IMR-90 (cell line): ENCODE results near the gene ATP8B4. TPM values are rescaled to one million over a fixed set of nuclear protein-coding genes. Genes with fewer than 3 reads are reported as not detected.
A peak's percentile ranks its signal among the peaks of the same experiment; 100 is the strongest.

Source experiments
- ATAC-seq: fragments of 200-7000 bp; cut with Tn5 transposase; 2 replicates; pipeline ENCODE4 v1.9.1; 2020; ENCODE audit warnings: low read depth, mild to moderate bottlenecking, moderate library complexity
- BruUV-seq: library from RNA; stranded (reverse); fragments of 400-500 nt; replicated peaks from 2 replicates; lab custom pipeline; 2021; lab: Mats Ljungman, UMichigan
- CTCF ChIA-PET: fragments of 300-600 bp; formaldehyde crosslinking; extraction: SDS; loops from one replicate; lab custom pipeline; 2021; ENCODE audit warnings: antibody characterized with exemption; lab: Yijun Ruan, JAX
- POLR2A ChIA-PET: fragments of 300-600 bp; sonication (Branson Sonifier 250); formaldehyde crosslinking; loops from one replicate; lab custom pipeline; 2022; ENCODE audit warnings: antibody characterized with exemption; ENCODE audit not compliant: unreplicated experiment; lab: Charles Lee
- DNase-seq: peaks from one replicate; pipeline ENCODE4 v3.0.0; 2013
- H2AFZ ChIP-seq: replicated peaks from 2 replicates; pipeline ENCODE3; 2013; ENCODE audit warnings: low read length, mild to moderate bottlenecking; ENCODE audit not compliant: poor library complexity
- H2AK5ac ChIP-seq: 2 replicates; pipeline ENCODE4 v1.6.1; 2013; ENCODE audit warnings: low read depth, low read length, inconsistent platforms
- H2AK9ac ChIP-seq: replicated peaks from 2 replicates; pipeline ENCODE3; 2013; ENCODE audit warnings: mild to moderate bottlenecking, low read depth, low read length, moderate library complexity; ENCODE audit not compliant: poor library complexity
- H2BK120ac ChIP-seq: 2 replicates; pipeline ENCODE4 v1.6.1; 2013; ENCODE audit warnings: low read depth, low read length, inconsistent platforms
- H2BK15ac ChIP-seq: 3 replicates; pipeline ENCODE4 v1.6.1; 2013; ENCODE audit warnings: low read depth, low read length, inconsistent platforms
- H2BK20ac ChIP-seq: 2 replicates; pipeline ENCODE4 v1.6.1; 2013; ENCODE audit warnings: low read depth, mild to moderate bottlenecking, inconsistent platforms, low read length, moderate library complexity
- H2BK5ac ChIP-seq: 2 replicates; pipeline ENCODE4 v1.6.1; 2013; ENCODE audit warnings: mild to moderate bottlenecking, low read depth, low read length, inconsistent platforms; ENCODE audit not compliant: poor library complexity, severe bottlenecking
- H3K14ac ChIP-seq: replicated peaks from 2 replicates; pipeline ENCODE4 v1.6.1; 2013; ENCODE audit warnings: low read depth, low read length, inconsistent platforms
- H3K18ac ChIP-seq: 2 replicates; pipeline ENCODE4 v1.6.1; 2013; ENCODE audit warnings: low read depth, low read length, control low read depth
- H3K23ac ChIP-seq: 2 replicates; pipeline ENCODE4 v1.6.1; 2013; ENCODE audit warnings: low read depth, low read length, inconsistent platforms
- H3K27ac ChIP-seq: 2 replicates; pipeline ENCODE4 v1.5.1; 2013; ENCODE audit warnings: mild to moderate bottlenecking, control low read depth, low read length; ENCODE audit not compliant: insufficient read depth
- H3K27me3 ChIP-seq: 2 replicates; pipeline ENCODE4 v1.6.1; 2013; ENCODE audit warnings: low read length; ENCODE audit not compliant: control insufficient read depth, insufficient read depth
- H3K36me3 ChIP-seq: 2 replicates; pipeline ENCODE4 v1.6.1; 2013; ENCODE audit warnings: low read length, mixed read lengths; ENCODE audit not compliant: control insufficient read depth, insufficient read depth
- H3K4ac ChIP-seq: 2 replicates; pipeline ENCODE4 v1.6.1; 2013; ENCODE audit warnings: low read depth, low read length, inconsistent platforms
- H3K4me1 ChIP-seq: 2 replicates; pipeline ENCODE4 v1.6.1; 2013; ENCODE audit warnings: low read length, mixed read lengths; ENCODE audit not compliant: control insufficient read depth, insufficient read depth
- H3K4me2 ChIP-seq: 2 replicates; pipeline ENCODE4 v1.6.1; 2013; ENCODE audit warnings: low read depth, mild to moderate bottlenecking, control low read depth, low read length, moderate library complexity
- H3K4me3 ChIP-seq: 2 replicates; pipeline ENCODE4 v1.5.1; 2013; ENCODE audit warnings: low read depth, mild to moderate bottlenecking, control low read depth, low read length, moderate library complexity; ENCODE audit not compliant: insufficient read depth
- H3K56ac ChIP-seq: 2 replicates; pipeline ENCODE4 v1.6.1; 2013; ENCODE audit warnings: low read length, inconsistent platforms; ENCODE audit not compliant: insufficient read depth; ENCODE audit errors: extremely low read depth
- H3K79me1 ChIP-seq, 2 experiments: 2 replicates each; pipeline ENCODE4 v1.6.1; 2013; ENCODE audit warnings: low read length in 2 of 2, inconsistent platforms in 1 of 2, low read depth in 1 of 2
- H3K9ac ChIP-seq: 2 replicates; pipeline ENCODE4 v1.6.1; 2013; ENCODE audit warnings: low read depth, low read length, control low read depth
- H3K9me1 ChIP-seq: 2 replicates; pipeline ENCODE4 v1.6.1; 2013; ENCODE audit warnings: low read length, inconsistent platforms; ENCODE audit not compliant: insufficient read depth
- H3K9me3 ChIP-seq: 2 replicates; pipeline ENCODE4 v1.6.1; 2013; ENCODE audit warnings: low read length; ENCODE audit not compliant: control insufficient read depth, insufficient read depth
- H4K20me1 ChIP-seq: 2 replicates; pipeline ENCODE4 v1.6.1; 2013; ENCODE audit warnings: low read length, inconsistent platforms; ENCODE audit not compliant: insufficient read depth
- H4K5ac ChIP-seq: 2 replicates; pipeline ENCODE4 v1.6.1; 2013; ENCODE audit warnings: mild to moderate bottlenecking, low read depth, low read length, control low read depth
- H4K8ac ChIP-seq, 2 experiments: 2 replicates each; pipeline ENCODE4 v1.6.1; 2013; ENCODE audit warnings: low read depth in 2 of 2, low read length in 2 of 2, control low read depth in 1 of 2, inconsistent platforms in 1 of 2
- H4K91ac ChIP-seq: 2 replicates; pipeline ENCODE4 v1.6.1; 2013; ENCODE audit warnings: low read depth, low read length, inconsistent platforms; ENCODE audit not compliant: insufficient read depth
- BHLHE40 ChIP-seq: fragments of 150-350 bp; IDR thresholded peaks from 2 replicates; pipeline ENCODE4 v1.6.1; 2016; ENCODE audit warnings: mild to moderate bottlenecking, low read depth, low read length
- CEBPB ChIP-seq: IDR thresholded peaks from 2 replicates; pipeline ENCODE4 v1.6.1; 2012; ENCODE audit warnings: low read depth, low read length, improper control_type of control experiment
- CHD1 ChIP-seq: IDR thresholded peaks from 2 replicates; pipeline ENCODE4 v1.6.1; 2012; ENCODE audit warnings: low read depth, low read length, improper control_type of control experiment
- CTCF ChIP-seq: conservative IDR thresholded peaks from 2 replicates; pipeline ENCODE4 v1.5.1; 2012; ENCODE audit warnings: mild to moderate bottlenecking, low read depth, low read length, improper control_type of control experiment
- ELK1 ChIP-seq: fragments of 150-350 bp; IDR thresholded peaks from 2 replicates; pipeline ENCODE4 v1.6.1; 2016; ENCODE audit warnings: low read depth, mild to moderate bottlenecking, low read length, moderate library complexity, borderline replicate concordance
- MAZ ChIP-seq: IDR thresholded peaks from 2 replicates; pipeline ENCODE4 v1.6.1; 2012; ENCODE audit warnings: low read depth, mild to moderate bottlenecking, low read length, improper control_type of control experiment, moderate library complexity, borderline replicate concordance
- MXI1 ChIP-seq: IDR thresholded peaks from 2 replicates; pipeline ENCODE4 v1.6.1; 2012; ENCODE audit warnings: low read depth, mild to moderate bottlenecking, low read length, moderate library complexity, borderline replicate concordance
- NFE2L2 ChIP-seq: fragments of 150-350 bp; IDR thresholded peaks from 2 replicates; pipeline ENCODE4 v1.6.1; 2016; ENCODE audit warnings: low read depth, mild to moderate bottlenecking, low read length
- RAD21 ChIP-seq: IDR thresholded peaks from 2 replicates; pipeline ENCODE4 v1.6.1; 2012; ENCODE audit warnings: low read length, improper control_type of control experiment
- SMC3 ChIP-seq: fragments of 150-350 bp; IDR thresholded peaks from 2 replicates; pipeline ENCODE4 v1.6.1; 2016; ENCODE audit warnings: low read depth, mild to moderate bottlenecking, antibody characterized with exemption, low read length, moderate library complexity
- USF2 ChIP-seq: fragments of 150-350 bp; IDR thresholded peaks from 2 replicates; pipeline ENCODE4 v1.6.1; 2017; ENCODE audit warnings: mild to moderate bottlenecking, antibody characterized with exemption, low read length, low read depth
- WGBS, 2 experiments: methylation state at CpG; one replicate each; pipeline versions ENCODE4 v1.1.5 to v1.1.7; 2013; ENCODE audit warnings: missing lambda C conversion rate in 2 of 2; ENCODE audit not compliant: insufficient read length in 1 of 2; ENCODE audit errors: extremely low coverage in 2 of 2; 5-methylcytosine and 5-hydroxymethylcytosine counted together
- dilution Hi-C: fragments of 300-500 bp; cut with HindIII; formaldehyde crosslinking; loops from one replicate; pipeline ENCODE4 v1.14.3; 2018; ENCODE audit warnings: low sequenced_read_pairs; ENCODE audit not compliant: unreplicated experiment
- in situ Hi-C: fragments of 300-500 bp; cut with MboI; formaldehyde crosslinking; loops from 3 replicates; pipeline ENCODE4 v1.14.3; 2019; ENCODE audit warnings: low sequenced_read_pairs, inconsistent platforms, mixed read lengths
- intact Hi-C: fragments of 100-400 bp; cut with micrococcal nuclease; formaldehyde crosslinking; loops from 2 replicates; pipeline ENCODE4 v1.10.0; 2022
- polyA plus RNA-seq, 3 experiments: library from polyadenylated mRNA; depleted of rRNA; stranded (reverse); fragments of >200 nt; gene quantifications; 2 replicates each; pipeline ENCODE4 v1.2.3, GENCODE V29; 2012; ENCODE audit warnings: low replicate concordance in 1 of 3
- total RNA-seq: library from RNA; depleted of rRNA; stranded (reverse); fragments of >200 nt; gene quantifications from 2 replicates; pipeline ENCODE4 v1.2.3, GENCODE V29; 2012

ATP8B4 gene
- total and polyA plus RNA-seq, 2 of the 4 experiments (the other 2 are of a cell fraction) = 0.12 to 0.54 TPM

- CTCF ChIA-PET = no interaction called here
- 96% methylated on average over 4 of the region's 7 CpGs; no CpG with 5 or more reads in 1 of the 2 experiments for WGBS, 2 experiments
- H3K27ac ChIP-seq = no peak overlapping the region
- no peak overlapping the region for H2AK9ac ChIP-seq
- H2BK20ac ChIP-seq = no peak overlapping the region; the same call in 1 of the 2 replicates
- intact Hi-C loops = no loop called here
- TF ChIP-seq CTCF (no peak), CEBPB (no peak), MAZ (no peak), ELK1 (no peak), USF2 (no peak), CHD1 (no peak), MXI1 (no peak), SMC3 (no peak), RAD21 (no peak), NFE2L2 (no peak), BHLHE40 (no peak)
- no peaks in the 10 kb centered on the region for H3K79me1 ChIP-seq
- H3K9ac ChIP-seq = no peak overlapping the region
- BruUV-seq = no TSS peak
- H3K23ac ChIP-seq = no peak overlapping the region
- DNase-seq (no peak), ATAC-seq (no peak)
- H3K56ac ChIP-seq = no peak overlapping the region
- H4K20me1 ChIP-seq = no peaks in the 10 kb centered on the region; the same call in 1 of the 2 replicates
- H3K14ac ChIP-seq = no peak overlapping the region
- H2BK120ac ChIP-seq = 0 out of 2 replicates have a peak overlapping the region, but pooled peaks have one; percentile 0
- H3K36me3 ChIP-seq = no peaks in the 10 kb centered on the region
- H2AK5ac ChIP-seq = 0 out of 2 replicates have a peak overlapping the region, but pooled peaks have one; percentile 35
- H2AFZ ChIP-seq = no peak overlapping the region
- no peak overlapping the region for H3K4me3 ChIP-seq
- no peaks in the 10 kb centered on the region for H3K27me3 ChIP-seq
- H4K91ac ChIP-seq = 0 out of 2 replicates have a peak overlapping the region, but pooled peaks have one; percentile 6
- H3K9me3 ChIP-seq = peaks cover 5% of the 10 kb centered on the region
- dilution Hi-C loops = no loop called here
- H3K4me1 ChIP-seq = peaks cover 15% of the 10 kb centered on the region
- H3K18ac ChIP-seq = peak overlapping the region; percentile 52; the same call in 1 of the 2 replicates
- in situ Hi-C loops = no loop called here
- POLR2A ChIA-PET = no interaction called here
- peak overlapping the region; percentile 32; the same call in 1 of the 2 replicates for H4K5ac ChIP-seq
- H3K9me1 ChIP-seq = peaks cover 5% of the 10 kb centered on the region; the same call in 1 of the 2 replicates
- peak overlapping the region; percentile 69; the same call in 1 of the 3 replicates for H2BK15ac ChIP-seq
- H3K4me2 ChIP-seq = no peak overlapping the region
- H3K4ac ChIP-seq = no peak overlapping the region
- no peak overlapping the region for H2BK5ac ChIP-seq
- H4K8ac ChIP-seq = peak overlapping the region in 1 of 2 experiments; percentile 35; a peak in 1 of 4 replicates
These were observed 274.6 kb downstream of the ATP8B4 start for GRCh38 chr15:49844390-49844789.
